Measurements from ENCODE around the gene BOD1.

DNA sequence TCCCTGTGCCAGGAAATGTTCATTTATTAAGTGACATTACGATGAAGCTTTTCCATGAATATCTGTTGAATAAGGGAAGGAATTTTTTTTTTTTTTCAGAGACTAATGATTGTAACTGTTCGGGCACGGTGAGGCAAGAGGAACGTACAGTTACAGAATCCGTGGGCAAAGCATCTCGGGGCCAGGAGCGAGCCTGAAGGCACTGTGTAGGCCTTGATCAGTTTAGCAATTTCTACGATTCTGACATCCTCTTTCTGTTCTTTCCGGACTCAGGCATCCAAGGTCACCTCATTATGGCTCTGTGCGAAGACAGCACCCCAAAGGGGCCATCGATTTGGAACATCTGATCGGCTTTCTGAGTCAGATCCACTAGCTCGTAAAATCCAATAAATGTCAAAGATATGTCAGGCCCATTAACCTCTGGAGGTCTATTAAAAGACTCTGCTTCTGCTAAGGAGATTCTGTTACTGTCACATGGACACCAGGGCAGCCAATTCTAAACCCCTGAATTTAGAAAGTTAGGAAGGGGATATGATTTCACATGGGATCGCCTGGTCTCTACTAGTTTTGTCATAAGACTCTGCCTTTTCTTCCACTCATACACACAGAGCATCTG lies 41.4 kb upstream of the BOD1 start:
- TF ChIP-seq EZH2 (IDR thresholded peaks at IDR 0.05) (no peak), EZH2phosphoT487 (IDR thresholded peaks at IDR 0.05) (no peak)
- TF ChIP-seq, protein P1, sequence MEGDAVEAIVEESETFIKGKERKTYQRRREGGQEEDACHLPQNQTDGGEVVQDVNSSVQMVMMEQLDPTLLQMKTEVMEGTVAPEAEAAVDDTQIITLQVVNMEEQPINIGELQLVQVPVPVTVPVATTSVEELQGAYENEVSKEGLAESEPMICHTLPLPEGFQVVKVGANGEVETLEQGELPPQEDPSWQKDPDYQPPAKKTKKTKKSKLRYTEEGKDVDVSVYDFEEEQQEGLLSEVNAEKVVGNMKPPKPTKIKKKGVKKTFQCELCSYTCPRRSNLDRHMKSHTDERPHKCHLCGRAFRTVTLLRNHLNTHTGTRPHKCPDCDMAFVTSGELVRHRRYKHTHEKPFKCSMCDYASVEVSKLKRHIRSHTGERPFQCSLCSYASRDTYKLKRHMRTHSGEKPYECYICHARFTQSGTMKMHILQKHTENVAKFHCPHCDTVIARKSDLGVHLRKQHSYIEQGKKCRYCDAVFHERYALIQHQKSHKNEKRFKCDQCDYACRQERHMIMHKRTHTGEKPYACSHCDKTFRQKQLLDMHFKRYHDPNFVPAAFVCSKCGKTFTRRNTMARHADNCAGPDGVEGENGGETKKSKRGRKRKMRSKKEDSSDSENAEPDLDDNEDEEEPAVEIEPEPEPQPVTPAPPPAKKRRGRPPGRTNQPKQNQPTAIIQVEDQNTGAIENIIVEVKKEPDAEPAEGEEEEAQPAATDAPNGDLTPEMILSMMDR (IDR thresholded peaks at IDR 0.05), result no peak

Data from neural progenitor cell (in vitro differentiated cells).